SH-SY5Y (cell line): ENCODE results near the gene EPYC.

Source experiments
- GATA2 ChIP-seq: IDR thresholded peaks from 2 replicates; pipeline ENCODE4 v1.6.1; 2011; ENCODE audit warnings: mild to moderate bottlenecking, low read depth, low read length
- GATA3 ChIP-seq: IDR thresholded peaks from 2 replicates; pipeline ENCODE4 v1.6.1; 2011; ENCODE audit warnings: low read depth, mild to moderate bottlenecking, low read length, moderate library complexity

EPYC gene

DNA sequence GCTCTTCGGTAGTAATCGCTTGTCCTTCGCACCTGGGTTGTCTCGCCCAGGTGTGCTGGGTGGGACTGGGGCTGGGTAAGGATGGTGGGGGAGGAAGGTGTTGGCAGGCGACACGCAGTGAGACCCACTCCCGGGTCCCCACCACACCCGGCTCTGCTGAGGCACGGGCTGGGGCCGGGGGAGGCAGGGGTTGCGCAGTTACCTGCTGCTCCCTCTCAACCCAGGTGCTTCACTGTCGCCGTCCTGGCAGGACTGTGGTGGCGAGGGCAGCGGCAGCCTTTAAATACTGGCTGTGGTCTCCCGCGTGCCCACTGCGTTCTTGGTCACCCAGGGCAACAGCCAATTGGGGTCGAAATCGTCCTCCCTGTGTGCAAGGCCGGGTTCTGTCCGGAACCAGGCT lies 49.9 kb downstream of the EPYC start, which contains the start of gene CCER1:
CCER1 (minus strand) TSS at position 256 of the 400 bp plus-strand sequence. CDS start 434 bp downstream, outside the sequence.
- TF ChIP-seq GATA2: no peak
- TF ChIP-seq GATA3: no peak

DNA sequence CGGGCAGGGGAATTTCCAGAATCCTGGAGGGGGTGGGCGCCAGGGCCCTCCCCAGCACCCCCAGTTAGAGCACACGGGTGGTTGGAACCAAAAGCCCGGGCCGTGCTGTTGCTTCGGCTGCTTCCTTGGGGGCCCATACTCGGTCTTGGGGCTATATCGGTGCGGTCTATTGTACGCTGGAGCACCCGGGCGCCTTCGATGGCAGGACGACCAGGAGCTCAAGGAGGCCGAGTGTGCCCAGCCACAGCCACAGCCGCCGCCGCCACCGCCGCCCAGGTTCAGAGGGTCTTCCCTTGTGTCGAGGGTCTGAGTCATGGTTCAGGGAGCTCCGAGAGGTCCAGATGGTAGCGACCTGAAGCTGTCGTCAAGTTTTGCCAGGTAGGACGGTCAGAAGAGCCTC lies 50.3 kb downstream of the EPYC start:
- TF ChIP-seq GATA3 (no peak), GATA2 (no peak)

DNA sequence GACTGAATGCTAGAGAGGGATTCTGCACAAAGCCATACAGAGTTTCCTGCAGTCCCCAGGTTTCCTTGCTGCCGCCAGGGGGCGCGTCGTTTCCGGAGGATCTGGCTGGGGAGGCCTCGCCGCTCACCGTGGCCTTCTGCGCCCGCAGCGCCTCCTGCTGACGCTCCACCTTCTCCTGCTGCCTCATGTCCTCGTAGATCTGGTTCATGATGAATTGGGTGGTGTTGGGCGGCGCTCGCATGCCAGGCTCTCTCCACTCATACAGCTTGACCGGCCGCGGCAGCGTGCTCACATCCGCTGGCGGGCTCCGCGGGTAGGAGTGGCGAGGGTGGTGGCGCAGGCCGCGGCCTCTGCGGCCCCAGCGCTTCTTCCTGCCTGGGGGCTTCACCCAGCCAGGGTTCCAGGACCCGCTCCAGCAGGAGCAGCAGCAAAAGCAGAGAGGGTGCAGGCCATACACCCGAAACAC lies 50.8 kb downstream of the EPYC start:
- TF ChIP-seq GATA3 (no peak), GATA2 (no peak)

DNA sequence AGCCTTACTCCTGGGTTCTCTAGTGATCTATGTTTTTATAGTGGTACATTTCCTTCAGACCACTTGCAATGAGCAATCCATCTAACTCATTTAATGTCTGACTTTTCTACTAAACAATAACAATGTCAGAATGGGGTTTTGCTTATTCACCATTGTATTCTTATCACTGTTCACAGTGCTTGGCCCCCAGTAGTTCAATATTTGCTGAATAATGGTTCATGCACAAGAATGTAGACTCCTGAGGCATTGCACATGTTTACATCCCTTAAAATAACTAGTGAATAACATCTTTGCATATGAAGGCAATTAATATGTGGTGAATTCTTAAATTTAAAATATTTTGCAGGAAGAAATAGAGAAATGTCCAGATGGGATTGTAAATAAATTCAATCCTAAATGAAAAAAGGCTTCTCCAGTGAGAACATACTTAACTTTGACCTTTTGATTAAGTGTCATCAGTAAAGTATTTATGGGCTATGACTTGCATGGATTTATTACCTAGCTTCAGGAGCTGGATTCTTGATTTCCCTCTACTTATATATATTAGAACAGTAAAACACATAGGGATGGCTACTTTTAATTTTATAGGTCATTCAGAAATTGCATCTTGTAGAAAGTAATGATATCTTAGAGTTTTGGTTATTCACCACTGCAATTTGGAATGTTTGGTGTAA lies 53.2 kb downstream of the EPYC start:
- TF ChIP-seq GATA2: no peak
- TF ChIP-seq GATA3: no peak

DNA sequence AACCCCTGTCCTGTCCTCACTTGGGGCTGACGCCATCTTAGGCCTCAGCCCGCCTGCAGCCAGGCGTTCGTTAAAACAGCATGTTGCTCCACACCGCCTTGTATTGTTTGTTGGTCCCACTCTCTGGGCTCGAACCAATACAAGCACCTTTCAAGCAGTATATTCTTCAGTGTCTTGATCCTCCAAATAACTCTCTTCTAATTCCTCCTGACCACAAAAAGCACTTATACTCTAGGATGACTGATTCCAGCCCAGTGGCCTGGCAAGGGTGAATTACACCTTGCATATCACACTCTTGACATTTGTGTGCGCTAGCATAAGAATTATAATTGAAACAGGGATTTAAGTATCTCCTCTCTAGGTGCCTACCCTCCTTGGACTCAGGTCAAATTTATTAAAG lies 56.9 kb downstream of the EPYC start:
- TF ChIP-seq GATA3: no peak
- TF ChIP-seq GATA2: no peak

DNA sequence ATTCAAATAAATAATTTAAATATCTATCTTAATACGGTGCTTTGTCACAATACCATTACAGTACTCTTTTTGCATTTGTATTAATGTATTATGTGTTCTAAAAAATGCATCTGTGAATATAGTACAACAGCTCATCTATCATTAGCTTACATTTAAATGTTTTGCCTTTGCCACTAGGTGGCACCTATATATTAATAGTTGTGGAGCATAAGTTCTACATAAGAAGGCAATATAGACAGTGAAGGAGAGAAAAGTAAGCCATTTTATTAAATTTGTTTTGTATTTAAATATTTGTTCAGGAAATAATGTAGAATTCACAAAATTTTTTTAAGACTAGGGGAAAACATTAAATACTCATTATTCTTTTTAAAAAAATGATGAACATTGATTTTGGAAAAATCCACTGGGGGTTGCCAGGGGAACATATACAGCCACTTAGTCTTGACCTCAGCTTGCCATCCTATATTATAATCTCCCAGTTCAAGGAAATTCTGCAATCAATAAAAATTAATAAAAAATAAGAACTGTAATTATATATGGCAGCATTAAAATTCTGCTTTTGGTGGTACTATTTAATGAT lies 59.6 kb downstream of the EPYC start:
- TF ChIP-seq GATA2 (no peak), GATA3 (no peak)

DNA sequence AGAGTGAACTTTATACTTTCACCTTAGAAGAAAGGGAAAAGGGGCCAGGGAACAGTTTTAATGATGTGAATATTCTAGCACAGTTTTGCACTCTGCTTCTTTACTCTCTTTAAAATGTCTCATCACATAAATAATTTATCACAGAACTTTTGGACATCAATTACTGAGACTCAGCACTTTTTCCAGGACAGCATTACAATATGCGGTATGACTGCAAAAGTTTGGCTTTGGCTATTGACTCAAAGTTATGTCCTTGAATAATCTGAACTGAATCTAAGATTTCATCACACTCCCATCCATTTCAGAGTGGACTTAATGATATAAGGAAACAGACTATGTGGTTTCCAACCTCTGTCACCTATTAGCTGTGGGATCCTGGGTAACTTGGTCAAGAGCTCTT lies 61.5 kb downstream of the EPYC start:
- TF ChIP-seq GATA2 (no peak), GATA3 (no peak)

DNA sequence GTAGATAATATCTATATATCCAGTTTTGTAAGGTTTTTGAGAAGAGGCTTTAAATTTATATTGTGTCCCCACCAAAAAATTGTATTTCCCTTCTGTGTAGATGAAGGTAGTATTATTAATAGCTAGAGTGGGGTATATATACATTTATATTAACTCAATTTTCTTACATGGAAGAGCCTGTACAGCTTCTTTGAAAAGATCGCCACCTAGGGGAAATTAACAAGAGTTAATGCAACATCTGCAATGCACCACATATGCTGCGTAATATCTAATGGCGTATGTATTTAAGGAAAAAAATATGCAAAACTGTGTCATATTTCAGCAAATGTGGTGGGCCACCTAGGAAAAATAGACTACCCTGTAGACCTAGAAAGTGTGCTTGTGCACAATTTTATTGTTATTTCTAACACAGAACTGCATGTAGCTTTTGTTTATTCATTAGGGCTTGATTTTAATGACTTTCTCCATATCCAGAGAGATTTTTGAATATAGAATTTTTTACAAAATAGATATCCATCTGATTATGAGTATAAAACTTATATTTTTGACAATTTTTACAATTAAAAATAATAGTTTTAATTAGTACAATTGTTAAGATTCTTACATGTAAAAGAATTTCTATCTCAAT lies 63.8 kb downstream of the EPYC start:
- TF ChIP-seq GATA2 (no peak), GATA3 (no peak)

DNA sequence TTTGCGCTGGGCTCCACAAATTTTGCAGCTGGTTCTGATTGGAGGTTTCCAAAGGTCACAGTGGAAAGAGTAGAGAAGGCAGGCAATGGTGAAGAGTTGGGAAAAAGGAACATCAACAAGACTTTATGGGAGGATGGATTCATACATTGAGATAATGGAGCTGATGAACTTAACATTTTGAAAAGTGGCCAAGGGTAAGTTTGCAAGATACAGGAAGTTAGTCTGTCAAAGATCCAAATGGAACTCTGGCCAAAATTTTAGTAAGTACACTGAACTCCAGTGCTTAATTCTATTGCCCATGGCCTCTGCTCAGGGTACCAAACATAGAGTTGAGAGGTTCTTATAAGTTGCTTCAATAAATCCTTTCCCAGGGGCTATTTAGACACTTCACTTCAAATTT lies 65.4 kb downstream of the EPYC start:
- no peak for TF ChIP-seq GATA3

DNA sequence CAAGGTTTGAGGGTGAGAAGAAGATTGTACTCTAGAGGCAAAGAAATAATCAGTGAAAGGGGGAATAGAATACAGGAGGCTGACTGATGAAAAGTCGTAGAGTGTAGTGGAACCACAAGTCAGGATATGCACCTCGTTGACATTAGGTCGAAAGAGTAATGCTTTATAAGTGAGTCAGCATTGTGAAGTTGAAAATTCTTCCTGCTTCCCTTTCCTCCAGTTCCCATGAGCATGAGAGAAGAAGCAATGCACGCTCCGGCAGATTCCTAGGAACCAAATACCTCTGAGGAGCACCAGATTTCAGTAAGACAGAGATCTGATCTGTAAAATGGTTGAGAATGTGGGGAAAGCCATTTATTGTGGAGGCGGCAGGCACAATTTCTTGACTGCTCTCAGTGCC lies 66.3 kb downstream of the EPYC start:
- TF ChIP-seq GATA2: no peak

DNA sequence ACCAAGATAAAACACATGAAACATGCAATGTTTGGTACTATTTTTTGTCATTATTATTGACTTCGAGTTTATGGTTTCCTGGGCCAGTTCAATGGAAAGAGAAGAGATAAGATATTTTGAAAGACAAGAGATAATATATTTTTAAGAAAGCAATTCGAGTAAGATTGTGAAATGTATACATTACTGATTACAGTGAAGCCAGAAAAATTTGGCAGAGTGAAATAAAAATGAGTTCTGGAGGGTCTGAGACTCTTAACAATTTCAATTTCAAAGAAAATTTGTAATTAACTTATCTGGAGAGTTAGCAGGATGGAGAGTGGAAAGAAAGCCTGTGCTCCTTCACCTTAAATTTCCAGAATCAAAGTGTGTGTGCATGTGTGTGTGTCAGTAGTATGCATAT lies 67.1 kb downstream of the EPYC start:
- TF ChIP-seq GATA2: no peak
- TF ChIP-seq GATA3: no peak

DNA sequence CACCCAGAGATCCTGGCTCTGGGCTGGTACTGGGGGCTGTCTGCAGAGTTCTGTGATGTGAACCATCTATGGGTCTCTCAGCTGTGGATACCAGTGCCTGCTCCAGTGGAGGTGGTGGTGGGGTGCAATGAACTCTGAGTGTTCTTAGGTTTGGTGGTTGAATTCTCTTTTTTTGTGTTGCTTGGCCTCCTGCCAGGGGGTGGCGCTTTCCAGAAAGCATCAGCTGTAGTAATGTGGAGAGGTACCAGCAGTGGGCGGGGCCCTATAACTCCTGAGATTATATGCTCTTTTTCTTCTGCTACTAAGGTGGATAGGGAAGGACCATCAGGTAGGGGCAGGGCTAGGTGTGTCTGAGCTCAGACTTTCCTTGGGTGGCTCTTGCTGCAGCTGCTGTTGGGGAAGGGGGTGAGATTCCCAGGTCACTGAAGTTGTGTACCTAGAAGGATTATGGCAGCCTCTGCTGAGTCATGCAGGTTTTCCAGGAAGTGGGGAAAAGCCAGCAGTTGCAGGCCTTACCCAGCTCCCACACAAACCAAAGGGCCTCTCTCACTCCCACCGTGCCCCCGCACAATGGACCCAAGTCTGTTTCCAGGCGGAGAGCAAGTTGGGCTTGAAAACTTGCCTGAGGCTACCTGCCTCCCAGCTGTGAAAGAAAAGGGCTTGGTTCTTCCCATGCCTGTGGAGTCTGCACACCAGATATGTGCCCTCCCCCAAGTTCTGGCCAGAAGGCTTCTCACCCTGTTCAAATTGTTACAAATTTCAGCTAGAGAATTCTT lies 68.4 kb downstream of the EPYC start:
- TF ChIP-seq GATA3: no peak
- TF ChIP-seq GATA2: no peak

DNA sequence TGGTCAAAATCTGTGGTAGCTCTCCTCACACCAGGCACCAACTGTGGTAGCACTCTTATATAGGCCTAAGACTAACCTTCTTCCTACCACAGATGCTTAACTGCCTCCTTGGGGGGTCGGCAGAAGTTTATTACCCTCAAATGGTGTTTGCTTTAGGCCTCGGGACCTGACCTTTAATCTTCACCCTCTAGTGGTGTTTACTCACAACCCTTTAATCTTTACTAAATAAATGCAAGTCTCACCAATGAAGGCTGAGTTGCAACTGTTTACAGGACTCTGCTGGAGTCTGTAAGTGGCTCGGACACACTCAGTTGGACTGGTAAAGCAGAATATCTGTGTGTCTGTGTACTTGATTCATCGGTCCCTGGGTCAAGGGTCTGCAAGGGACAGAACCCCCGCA lies 79.2 kb downstream of the EPYC start:
- TF ChIP-seq GATA3: no peak
- no peak for TF ChIP-seq GATA2

DNA sequence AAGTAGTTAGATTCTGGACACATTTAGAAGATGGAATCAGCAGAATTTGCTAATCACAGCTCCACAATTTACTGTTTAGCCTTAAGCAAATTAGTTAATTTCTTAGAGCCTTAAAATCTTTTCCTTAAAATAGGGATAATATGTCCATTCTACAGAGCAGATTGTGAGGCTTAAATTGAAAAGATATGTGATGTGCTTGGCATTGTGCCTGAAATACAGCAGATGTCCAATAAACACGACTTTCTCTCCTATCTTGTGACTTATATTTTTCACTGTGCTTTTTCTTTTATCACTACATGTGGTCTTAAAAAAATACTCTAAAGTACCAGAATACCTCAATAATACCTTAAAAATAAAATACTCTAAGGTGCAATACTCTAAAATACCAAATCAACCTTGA lies 80.4 kb downstream of the EPYC start:
- TF ChIP-seq GATA2 (no peak), GATA3 (no peak)

DNA sequence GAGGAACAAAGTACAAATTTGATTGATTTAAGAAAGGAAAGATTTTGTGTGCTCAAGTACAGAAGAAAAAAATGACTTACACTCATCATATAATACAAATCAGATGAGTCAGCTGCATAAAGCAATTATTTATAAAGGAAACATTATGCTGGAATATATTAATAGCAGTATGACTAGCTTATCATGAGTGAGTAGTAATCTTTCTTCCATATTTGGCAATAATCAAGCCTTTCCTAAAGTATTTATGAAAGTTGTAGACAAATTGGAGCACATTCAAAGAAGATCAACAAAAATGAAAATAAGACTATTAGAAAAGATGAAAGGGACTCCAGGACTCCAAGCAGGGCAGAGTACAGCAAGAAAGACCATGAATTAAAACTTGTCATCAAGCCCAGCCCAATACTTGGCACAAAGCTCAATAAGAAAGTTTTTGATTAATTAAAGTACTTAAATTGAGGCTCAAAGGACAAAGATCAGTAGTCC lies 82.6 kb downstream of the EPYC start:
- TF ChIP-seq GATA2 (no peak), GATA3 (no peak)
